Heart left ventricle (tissue), 16 donors: ENCODE results near the gene MTARC2. TPM values are rescaled to one million over a fixed set of nuclear protein-coding genes. Genes with fewer than 3 reads are reported as not detected.
A peak's percentile ranks its signal among the peaks of the same experiment; 100 is the strongest.

Experiments
- ATAC-seq, 4 donors: fragments of 200-7000 bp; cut with Tn5 transposase; one replicate each; pipeline ENCODE4 v1.9.1; 2020 to 2022; ENCODE audit warnings: moderate library complexity in 4 of 4, mild to moderate bottlenecking in 3 of 4, moderate number of reproducible peaks in 1 of 4
- DNase-seq, 5 donors: peaks; one replicate each; pipeline ENCODE4 v3.0.0-alpha.2; 2020
- H3K27ac ChIP-seq, 12 donors: fragments of 200-600 bp; sonication (generic) in 4 of 12; one replicate each; pipeline versions ENCODE4 v1.5.0 to v1.8.0; 2016 to 2022; ENCODE audit warnings: mild to moderate bottlenecking in 2 of 12
- H3K27me3 ChIP-seq, 9 donors: fragments of 200-600 bp; sonication (generic) in 2 of 9; one replicate each; pipeline versions ENCODE4 v1.5.1 to v1.8.0; 2016 to 2022; ENCODE audit warnings: mild to moderate bottlenecking in 3 of 9
- H3K36me3 ChIP-seq, 9 donors: fragments of 200-600 bp; sonication (generic) in 2 of 9; one replicate each; pipeline versions ENCODE4 v1.5.0 to v1.8.0; 2018 to 2022; ENCODE audit warnings: mild to moderate bottlenecking in 2 of 9
- H3K4me1 ChIP-seq, 12 donors: fragments of 200-600 bp; sonication (generic) in 4 of 12; one replicate each; pipeline versions ENCODE4 v1.5.0 to v1.8.0; 2016 to 2022; ENCODE audit warnings: mild to moderate bottlenecking in 3 of 12
- H3K4me3 ChIP-seq, 12 donors: fragments of 200-600 bp; sonication (generic) in 4 of 12; one replicate each; pipeline versions ENCODE4 v1.5.0 to v1.8.0; 2017 to 2022; ENCODE audit warnings: mild to moderate bottlenecking in 9 of 12, moderate library complexity in 4 of 12
- H3K9me3 ChIP-seq, 12 donors: fragments of 200-600 bp; sonication (generic) in 4 of 12; one replicate each; pipeline versions ENCODE4 v1.5.0 to v1.8.0; 2016 to 2022; ENCODE audit warnings: mild to moderate bottlenecking in 1 of 12
- CTCF ChIP-seq, 12 donors: fragments of 200-600 bp; sonication (generic) in 4 of 12; IDR thresholded peaks; one replicate each; pipeline versions ENCODE4 v1.5.0 to v1.8.0; 2018 to 2022; ENCODE audit warnings: antibody characterized with exemption in 12 of 12, mild to moderate bottlenecking in 5 of 12
- POLR2A ChIP-seq, 2 donors: fragments of 450-650 bp; IDR thresholded peaks; one replicate each; pipeline ENCODE4 v1.6.1; 2017; ENCODE audit warnings: antibody characterized with exemption in 2 of 2, mild to moderate bottlenecking in 2 of 2, moderate library complexity in 2 of 2
- WGBS, 4 donors: extraction: QIAGEN DNeasy Blood & Tissue Kit in 2 of 4; methylation state at CpG; one replicate each; pipeline versions ENCODE4 v1.1.5 to v1.1.7; 2013 to 2018; 5-methylcytosine and 5-hydroxymethylcytosine counted together
- intact Hi-C, 10 donors: fragments of 100-400 bp; cut with DNase I; formaldehyde crosslinking; loops; one replicate each; pipeline versions ENCODE4 v1.11.1 to v1.14.2; 2022
- long read RNA-seq, 3 donors: library from polyadenylated mRNA; unstranded; transcript quantifications; one replicate each; pipeline ENCODE4 v2.0.0, GENCODE V29; 2020 to 2021
- polyA plus RNA-seq, 2 donors: library from polyadenylated mRNA; stranded (reverse); fragments of 200-250 nt; gene quantifications; one replicate each; pipeline ENCODE4 v1.2.3, GENCODE V29; 2013
- total RNA-seq, 9 donors: library from RNA; depleted of rRNA in 2 of 9; stranded (reverse); fragments of >200 nt in 2 of 9; fragmentation: NEBNext Ultra II Directional in 3 of 9; extraction: Animal tissue kit (Norgen Biotek cat#: 25700) in 3 of 9; gene quantifications; one replicate each; pipeline versions ENCODE4 v1.1.0 to v1.2.4, GENCODE V29; 2016 to 2023
- donor health status: ischemic (EF 13 %, LVEDD 7.1; RV severe dilation, severe dysfunction).
- donor health status: healthy with polysubstance abuse.
- donor health status: DM: no; HTN: yes; CAD: no.
- donor health status: DM: no; HTN: no; CAD: no.
- donor health status: ischemic (EF 25% LVEDD 6.9; RV normal size, moderate dysfunction).
- donor health status: ischemic (EF 25% LVEDD 5.7; RV mildly dilated, moderate dysfunction).
- donor health status: healthy.
- donor health status: DM: yes; HTN: yes; CAD: no.
- donor health status: ischemic (EF 35%, LVEDD 5.7; RV mildly dilated, moderate dysfunction).
- donor health status: nonischemic (EF 11% LVEDD 7.7; RV severe dilation, severe dysfunction).
- donor health status: DM: yes; HTN: yes; CAD: no.
- donor health status: PGD.
- donor health status: ischemic (EF 29% LVEDD 5.4; RV normal size, mild dysfunction).
- donor health status: nonischemic (EF 23%, LVEDD 6.1; RV moderate dilation, normal function).

Gene MTARC2
- total RNA-seq (10 to 100 TPM; 16.5 to 29.1 (median 24.2) TPM), polyA plus RNA-seq (10 to 100 TPM; 10.4 to 17.3 TPM)
- long read RNA-seq, donor 1, transcript MARC2-202 (8 exons, 2,134 nt) = major isoform, 30 of 48 reads
- long read RNA-seq, donor 1, partial matches to known transcripts = 3 of 48 reads
- long read RNA-seq, donor 1, other reads (novel, unspliced or antisense) = 13 of 48 reads
- long read RNA-seq, donor 2, transcript MARC2-202 (8 exons, 2,134 nt) = major isoform, 12 of 27 reads
- long read RNA-seq, donor 2, partial matches to known transcripts = 7 of 27 reads
- long read RNA-seq, donor 2, other reads (novel, unspliced or antisense) = 6 of 27 reads
- long read RNA-seq, donor 3, transcript MARC2-202 (8 exons, 2,134 nt) = major isoform, 11 of 23 reads
- long read RNA-seq, donor 3, partial matches to known transcripts = 0 of 23 reads
- long read RNA-seq, donor 3, other reads (novel, unspliced or antisense) = 11 of 23 reads

- TF ChIP-seq CTCF (IDR thresholded peaks at IDR 0.05) = no peak
- peak in 1 of 2 donors; percentile 94 for TF ChIP-seq POLR2A (IDR thresholded peaks at IDR 0.05)
- intact Hi-C loops = loop anchor here in 3 of 10 donors (1.0 to 10.0 kb wide), 3 partner anchors 58 to 474 kb away; partner anchors contain the start of genes C1orf115 (in 1 of the 3), MARK1 (in 1 of the 3) and RAB3GAP2 (in 1 of the 3)
- H3K36me3 ChIP-seq = no peaks in the 10 kb centered on the region
- peak within 1 kb of the TSS; percentile 53 to 100 (median 85) for H3K4me3 ChIP-seq
- H3K4me1 ChIP-seq = peaks cover 4 to 55% (median 36%) of the 10 kb centered on the region in 12 donors
- H3K9me3 ChIP-seq = no peaks in the 10 kb centered on the region
- DNase-seq (peak; percentile 87 to 90 (median 89)), ATAC-seq (peak; percentile 97 to 98 (median 98))
- H3K27ac ChIP-seq = peak within 1 kb of the TSS; percentile 66 to 98 (median 92)
- peaks cover 0 to 4% (median 0%) of the 10 kb centered on the region in 9 donors for H3K27me3 ChIP-seq
- WGBS, 4 donors = 0 to 1% (median 0%) methylated on average over 33 to 77 of the region's 77 CpGs
These were observed at the start of gene MTARC2 for GRCh38 chr1:220748089-220748934. MTARC2 (plus strand) TSS chr1:220748322; CDS start chr1:220748532, 210 bp downstream.

- no peak overlapping the region for H3K27ac ChIP-seq
- H3K4me1 ChIP-seq = peaks cover 0 to 25% (median 13%) of the 10 kb centered on the region in 12 donors
- no peaks in the 10 kb centered on the region for H3K27me3 ChIP-seq
- DNase-seq (no peak), ATAC-seq (no peak)
- H3K36me3 ChIP-seq = peaks cover 0 to 9% (median 0%) of the 10 kb centered on the region in 9 donors
- intact Hi-C loops = no loop called here
- TF ChIP-seq POLR2A (IDR thresholded peaks at IDR 0.05) = no peak
- no peak for TF ChIP-seq CTCF (IDR thresholded peaks at IDR 0.05)
- H3K9me3 ChIP-seq = no peaks in the 10 kb centered on the region
- 78 to 90% (median 86%) methylated on average over 5 of the region's 5 CpGs for WGBS, 4 donors
- H3K4me3 ChIP-seq = no peak overlapping the region
These were observed 49.5 kb upstream of the MTARC2 start for GRCh38 chr1:220698607-220699016.

GRCh38 chr1:220699044-220699443 lies 49.1 kb upstream of the MTARC2 start:
- intact Hi-C loops = no loop called here
- 85 to 97% (median 90%) methylated on average over 3 of the region's 3 CpGs for WGBS, 4 donors

More at GRCh38 chr1:220699044-220699443, 49.1 kb upstream of the MTARC2 start:
- no peaks in the 10 kb centered on the region for H3K9me3 ChIP-seq
- H3K27ac ChIP-seq = no peak overlapping the region
- ATAC-seq = no peak
- no peak for DNase-seq
- H3K4me3 ChIP-seq = no peak overlapping the region
- H3K27me3 ChIP-seq = no peaks in the 10 kb centered on the region
- H3K36me3 ChIP-seq = peaks cover 0 to 9% (median 0%) of the 10 kb centered on the region in 9 donors
- TF ChIP-seq POLR2A (IDR thresholded peaks at IDR 0.05) (no peak), CTCF (IDR thresholded peaks at IDR 0.05) (no peak)
- peaks cover 0 to 25% (median 13%) of the 10 kb centered on the region in 12 donors for H3K4me1 ChIP-seq
